Esophagus squamous epithelium (tissue), 4 donors: ENCODE measurements around the gene SLCO2B1.

ENCODE experiments used
- CTCF ChIP-seq, 6 experiments: fragments of 450-650 bp in 4 of 6; fragments of 200-600 bp in 2 of 6; sonication (generic) in 2 of 6; IDR thresholded peaks; one replicate each; pipeline ENCODE4 v1.5.1; 2016 to 2019; ENCODE audit warnings: antibody characterized with exemption in 6 of 6, mild to moderate bottlenecking in 4 of 6, moderate library complexity in 4 of 6
- POLR2A ChIP-seq, 4 donors: fragments of 450-650 bp; IDR thresholded peaks; one replicate each; pipeline ENCODE4 v1.6.1; 2017; ENCODE audit warnings: antibody characterized with exemption in 4 of 4, mild to moderate bottlenecking in 4 of 4, moderate library complexity in 3 of 4

- no peak for TF ChIP-seq CTCF (IDR thresholded peaks at IDR 0.05)
- no peak for TF ChIP-seq POLR2A (IDR thresholded peaks at IDR 0.05)
Measured at GRCh38 chr11:75114465-75114864, 36.4 kb upstream of the SLCO2B1 start.
